Measurements from ENCODE around the gene ZNF189.

Gene ZNF189

GRCh38 chr9:101403516-101404285 lies 5.0 kb downstream of the ZNF189 start:
- TF ChIP-seq CTCF (IDR thresholded peaks at IDR 0.05; ENCODE audit: low read depth, low read length, missing control alignments): no peak
- Histone ChIP-seq H3K4me3 (ENCODE audit: low read depth, low read length) (no peak overlapping the region), H3K27ac (no peak overlapping the region), H3K27me3 (replicated peaks) (no peaks in the 10 kb centered on the region), H3K36me3 (replicated peaks) (peaks cover 81% of the 10 kb centered on the region)
- no peak for DNase-seq
- in situ Hi-C loops (cut with HindIII; ENCODE audit: low pct_ligation_motif_present, low sequenced_read_pairs): no loop called here

DNA sequence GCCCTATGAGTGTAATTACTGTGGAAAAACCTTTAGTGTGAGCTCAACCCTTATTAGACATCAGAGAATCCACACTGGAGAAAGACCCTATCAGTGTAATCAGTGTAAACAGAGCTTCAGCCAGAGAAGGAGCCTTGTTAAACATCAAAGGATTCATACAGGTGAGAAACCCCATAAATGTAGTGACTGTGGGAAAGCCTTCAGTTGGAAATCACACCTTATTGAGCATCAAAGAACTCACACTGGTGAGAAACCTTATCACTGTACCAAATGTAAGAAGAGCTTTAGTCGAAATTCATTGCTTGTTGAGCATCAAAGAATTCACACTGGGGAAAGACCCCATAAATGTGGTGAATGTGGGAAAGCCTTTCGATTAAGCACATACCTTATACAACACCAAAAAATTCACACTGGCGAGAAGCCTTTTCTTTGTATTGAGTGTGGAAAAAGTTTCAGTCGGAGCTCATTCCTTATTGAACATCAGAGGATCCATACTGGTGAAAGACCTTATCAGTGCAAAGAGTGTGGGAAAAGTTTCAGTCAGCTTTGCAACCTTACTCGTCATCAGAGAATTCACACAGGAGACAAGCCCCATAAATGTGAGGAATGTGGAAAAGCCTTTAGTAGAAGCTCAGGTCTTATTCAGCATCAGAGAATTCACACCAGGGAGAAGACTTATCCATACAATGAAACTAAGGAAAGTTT lies 9.9 kb downstream of the ZNF189 start:
- no peak for DNase-seq
- Histone ChIP-seq H3K4me3 (ENCODE audit: low read depth, low read length) (no peak overlapping the region), H3K27me3 (replicated peaks) (no peaks in the 10 kb centered on the region), H3K27ac (no peak overlapping the region), H3K36me3 (replicated peaks) (peaks cover 58% of the 10 kb centered on the region)
- no peak for TF ChIP-seq CTCF (IDR thresholded peaks at IDR 0.05; ENCODE audit: low read depth, low read length, missing control alignments)
- in situ Hi-C loops (cut with HindIII; ENCODE audit: low pct_ligation_motif_present, low sequenced_read_pairs): no loop called here

GRCh38 chr9:101409079-101409477 lies 10.4 kb downstream of the ZNF189 start:
- Histone ChIP-seq H3K4me3 (ENCODE audit: low read depth, low read length) (no peak overlapping the region), H3K27ac (no peak overlapping the region), H3K27me3 (replicated peaks) (no peaks in the 10 kb centered on the region), H3K36me3 (replicated peaks) (peaks cover 53% of the 10 kb centered on the region)
- no peak for DNase-seq
- in situ Hi-C loops (cut with HindIII; ENCODE audit: low pct_ligation_motif_present, low sequenced_read_pairs): no loop called here
- TF ChIP-seq CTCF (IDR thresholded peaks at IDR 0.05; ENCODE audit: low read depth, low read length, missing control alignments): no peak

DNA sequence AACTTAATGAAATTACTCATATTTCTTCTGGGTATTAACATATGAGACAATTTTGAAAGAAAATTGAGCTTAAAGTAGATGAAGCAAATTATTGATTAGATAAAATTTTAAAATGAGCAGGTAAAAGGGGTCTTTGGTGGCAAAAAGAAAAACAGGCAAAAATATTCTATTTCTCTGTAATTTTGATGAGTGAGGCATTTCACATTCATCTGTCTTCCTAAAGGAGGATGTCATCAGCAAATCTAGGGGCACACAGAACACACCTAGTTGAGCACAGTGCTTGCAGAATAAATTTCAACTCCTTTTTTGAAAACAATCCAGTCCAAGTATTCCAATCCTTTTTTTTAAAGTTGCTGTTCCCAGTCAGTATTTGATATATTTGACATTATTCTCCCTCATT lies 16.2 kb downstream of the ZNF189 start:
- in situ Hi-C loops (cut with HindIII; ENCODE audit: low pct_ligation_motif_present, low sequenced_read_pairs): no loop called here
- TF ChIP-seq CTCF (IDR thresholded peaks at IDR 0.05; ENCODE audit: low read depth, low read length, missing control alignments): no peak
- Histone ChIP-seq H3K27ac (no peak overlapping the region), H3K4me3 (ENCODE audit: low read depth, low read length) (no peak overlapping the region), H3K36me3 (replicated peaks) (no peaks in the 10 kb centered on the region), H3K27me3 (replicated peaks) (no peaks in the 10 kb centered on the region)
- no peak for DNase-seq

DNA sequence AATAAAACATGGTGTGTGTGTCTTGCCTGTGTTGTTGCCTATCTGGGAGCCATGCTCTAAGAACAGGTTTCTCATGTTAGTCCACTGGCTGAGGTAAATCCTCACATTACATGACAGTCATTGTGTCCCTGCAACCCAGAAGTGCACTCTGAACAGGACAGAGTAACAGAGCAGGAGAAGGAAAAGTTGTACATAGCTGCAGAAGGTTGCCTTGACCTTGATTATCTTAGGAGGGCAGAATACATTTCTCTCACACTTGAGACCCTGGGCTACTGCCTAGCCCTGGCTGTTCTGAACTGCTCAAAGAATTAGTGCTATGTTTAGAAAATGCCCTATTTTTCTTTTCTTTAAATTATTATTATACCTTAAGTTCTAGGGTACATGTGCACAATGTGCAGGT lies 16.9 kb downstream of the ZNF189 start:
- no peaks in the 10 kb centered on the region for H3K36me3 ChIP-seq (replicated peaks)
- no peak for DNase-seq
- in situ Hi-C loops (cut with HindIII; ENCODE audit: low pct_ligation_motif_present, low sequenced_read_pairs): no loop called here
- no peak overlapping the region for H3K4me3 ChIP-seq (ENCODE audit: low read depth, low read length)
- H3K27ac ChIP-seq: no peak overlapping the region
- TF ChIP-seq CTCF (IDR thresholded peaks at IDR 0.05; ENCODE audit: low read depth, low read length, missing control alignments): no peak
- H3K27me3 ChIP-seq (replicated peaks): no peaks in the 10 kb centered on the region

Data from brain microvascular endothelial cell (primary cell).